ENCODE measurements around the gene RAB29.

RAB29 gene

GRCh38 chr1:205791568-205792180 is 16.4 kb upstream of the RAB29 start:
- Histone ChIP-seq H3K4me1 (ENCODE audit: insufficient read depth, poor library complexity, severe bottlenecking) (no peaks in the 10 kb centered on the region), H3K27ac (ENCODE audit: poor library complexity, severe bottlenecking) (no peak overlapping the region), H3K36me3 (ENCODE audit: low read depth) (peaks cover 17% of the 10 kb centered on the region), H3K4me3 (ENCODE audit: severe bottlenecking) (no peak overlapping the region), H3K27me3 (ENCODE audit: insufficient read depth, poor library complexity, severe bottlenecking) (no peaks in the 10 kb centered on the region), H3K9me3 (ENCODE audit: severe bottlenecking) (no peaks in the 10 kb centered on the region)
- no peak for DNase-seq (ENCODE audit: low spot score)
- TF ChIP-seq CTCF (IDR thresholded peaks at IDR 0.05; ENCODE audit: poor library complexity, severe bottlenecking): peak; percentile 80
- peak; percentile 95 for ATAC-seq (ENCODE audit: low read depth)

- no peak overlapping the region for H3K4me3 ChIP-seq (ENCODE audit: severe bottlenecking)
Observed at GRCh38 chr1:205787287-205787916, 12.1 kb upstream of the RAB29 start.

GRCh38 chr1:205786601-205787000 is 11.3 kb upstream of the RAB29 start:
- Histone ChIP-seq H3K4me1 (ENCODE audit: insufficient read depth, poor library complexity, severe bottlenecking) (no peaks in the 10 kb centered on the region), H3K9me3 (ENCODE audit: severe bottlenecking) (no peaks in the 10 kb centered on the region), H3K4me3 (ENCODE audit: severe bottlenecking) (no peak overlapping the region), H3K27me3 (ENCODE audit: insufficient read depth, poor library complexity, severe bottlenecking) (no peaks in the 10 kb centered on the region), H3K36me3 (ENCODE audit: low read depth) (0 out of 2 replicates have a peak, but pooled peaks cover 5% of the 10 kb centered on the region), H3K27ac (ENCODE audit: poor library complexity, severe bottlenecking) (no peak overlapping the region)
- TF ChIP-seq CTCF (IDR thresholded peaks at IDR 0.05; ENCODE audit: poor library complexity, severe bottlenecking): no peak
- ATAC-seq (ENCODE audit: low read depth): no peak
- no peak for DNase-seq (ENCODE audit: low spot score)

More at GRCh38 chr1:205787287-205787916, 12.1 kb upstream of the RAB29 start:
- no peak overlapping the region for H3K27ac ChIP-seq (ENCODE audit: poor library complexity, severe bottlenecking)
- H3K27me3 ChIP-seq (ENCODE audit: insufficient read depth, poor library complexity, severe bottlenecking): no peaks in the 10 kb centered on the region
- H3K36me3 ChIP-seq (ENCODE audit: low read depth): peaks cover 9% of the 10 kb centered on the region; the same call in 1 of the 2 replicates
- H3K4me1 ChIP-seq (ENCODE audit: insufficient read depth, poor library complexity, severe bottlenecking): no peaks in the 10 kb centered on the region
- no peak for ATAC-seq (ENCODE audit: low read depth)
- no peak for DNase-seq (ENCODE audit: low spot score)
- no peaks in the 10 kb centered on the region for H3K9me3 ChIP-seq (ENCODE audit: severe bottlenecking)
- TF ChIP-seq CTCF (IDR thresholded peaks at IDR 0.05; ENCODE audit: poor library complexity, severe bottlenecking): no peak

GRCh38 chr1:205785446-205785845 is 10.2 kb upstream of the RAB29 start:
- Histone ChIP-seq H3K4me1 (ENCODE audit: insufficient read depth, poor library complexity, severe bottlenecking) (no peaks in the 10 kb centered on the region), H3K4me3 (ENCODE audit: severe bottlenecking) (no peak overlapping the region), H3K9me3 (ENCODE audit: severe bottlenecking) (no peaks in the 10 kb centered on the region), H3K27ac (ENCODE audit: poor library complexity, severe bottlenecking) (no peak overlapping the region), H3K27me3 (ENCODE audit: insufficient read depth, poor library complexity, severe bottlenecking) (no peaks in the 10 kb centered on the region), H3K36me3 (ENCODE audit: low read depth) (no peaks in the 10 kb centered on the region)
- ATAC-seq (ENCODE audit: low read depth) (no peak), DNase-seq (ENCODE audit: low spot score) (no peak)
- TF ChIP-seq CTCF (IDR thresholded peaks at IDR 0.05; ENCODE audit: poor library complexity, severe bottlenecking): no peak

- no peaks in the 10 kb centered on the region for H3K4me1 ChIP-seq (ENCODE audit: insufficient read depth, poor library complexity, severe bottlenecking)
- TF ChIP-seq CTCF (IDR thresholded peaks at IDR 0.05; ENCODE audit: poor library complexity, severe bottlenecking): no peak
- no peak for ATAC-seq (ENCODE audit: low read depth)
Observed at GRCh38 chr1:205783904-205784303, 8.6 kb upstream of the RAB29 start.

More at GRCh38 chr1:205783904-205784303, 8.6 kb upstream of the RAB29 start:
- Histone ChIP-seq H3K36me3 (ENCODE audit: low read depth) (no peaks in the 10 kb centered on the region), H3K27ac (ENCODE audit: poor library complexity, severe bottlenecking) (no peak overlapping the region), H3K27me3 (ENCODE audit: insufficient read depth, poor library complexity, severe bottlenecking) (no peaks in the 10 kb centered on the region), H3K4me3 (ENCODE audit: severe bottlenecking) (no peak overlapping the region), H3K9me3 (ENCODE audit: severe bottlenecking) (no peaks in the 10 kb centered on the region)
- no peak for DNase-seq (ENCODE audit: low spot score)

Measured in RWPE2 (cell line).